SK-N-SH treated with all-trans-retinoic acid at 6 μM for 48 hours (cell line): ENCODE data around the gene MRPS34.

Source experiments
- ATAC-seq: fragments of 200-7000 bp; cut with Tn5 transposase; 3 replicates; pipeline ENCODE4 v1.9.1; 2020; ENCODE audit warnings: mild to moderate bottlenecking, moderate library complexity
- ARNTL ChIP-seq: fragments of 450-650 bp; formaldehyde crosslinking; IDR thresholded peaks from 2 replicates; pipeline ENCODE4 v1.5.0; 2020; ENCODE audit warnings: low read depth, mild to moderate bottlenecking, moderate library complexity, borderline replicate concordance
- CSDC2 ChIP-seq: fragments of 250-450 bp; sonication (Bioruptor Pico); IDR thresholded peaks from 2 replicates; pipeline ENCODE4 v1.5.0; 2020; ENCODE audit warnings: mild to moderate bottlenecking, moderate library complexity
- ESRRG ChIP-seq: fragments of 250-450 bp; sonication (Bioruptor Pico); IDR thresholded peaks from 2 replicates; pipeline ENCODE4 v1.6.1; 2021; ENCODE audit warnings: mild to moderate bottlenecking
- GLIS3 ChIP-seq: fragments of 250-450 bp; sonication (Bioruptor Pico); IDR thresholded peaks from 2 replicates; pipeline ENCODE4 v1.5.0; 2020; ENCODE audit warnings: mild to moderate bottlenecking, moderate library complexity
- ISL1 ChIP-seq: fragments of 250-450 bp; sonication (Bioruptor Pico); IDR thresholded peaks from 2 replicates; pipeline ENCODE4 v2.1.2; 2022; ENCODE audit warnings: mild to moderate bottlenecking, moderate library complexity
- OSR1 ChIP-seq: fragments of 250-450 bp; sonication (Bioruptor Pico); IDR thresholded peaks from 2 replicates; pipeline ENCODE4 v1.8.0; 2022; ENCODE audit warnings: moderate library complexity, mild to moderate bottlenecking, inconsistent platforms
- PPARA ChIP-seq: fragments of 250-450 bp; sonication (Bioruptor Pico); IDR thresholded peaks from 2 replicates; pipeline ENCODE4 v1.5.0; 2020; ENCODE audit warnings: mild to moderate bottlenecking, borderline replicate concordance
- RARB ChIP-seq: fragments of 250-450 bp; sonication (Bioruptor Pico); IDR thresholded peaks from 2 replicates; pipeline ENCODE4 v1.8.0; 2021; ENCODE audit warnings: mild to moderate bottlenecking, moderate library complexity
- SNAI2 ChIP-seq: fragments of 250-450 bp; sonication (Bioruptor Pico); IDR thresholded peaks from 2 replicates; pipeline ENCODE4 v1.5.0; 2020; ENCODE audit warnings: mild to moderate bottlenecking, moderate library complexity
- TCF4 ChIP-seq: fragments of 250-450 bp; sonication (Bioruptor Pico); IDR thresholded peaks from 2 replicates; pipeline ENCODE4 v1.8.0; 2021; ENCODE audit warnings: mild to moderate bottlenecking, moderate library complexity, borderline replicate concordance
- TOX ChIP-seq: fragments of 250-450 bp; sonication (Bioruptor Pico); IDR thresholded peaks from 2 replicates; pipeline ENCODE4 v1.8.0; 2021; ENCODE audit warnings: mild to moderate bottlenecking, moderate library complexity, borderline replicate concordance
- ZC3H10 ChIP-seq: fragments of 250-450 bp; sonication (Bioruptor Pico); IDR thresholded peaks from 2 replicates; pipeline ENCODE4 v1.5.1; 2021; ENCODE audit warnings: mild to moderate bottlenecking, moderate library complexity
- ZFP3 ChIP-seq: fragments of 250-450 bp; sonication (Bioruptor Pico); IDR thresholded peaks from 2 replicates; pipeline ENCODE4 v1.5.0; 2020; ENCODE audit warnings: mild to moderate bottlenecking, moderate library complexity
- ZFP30 ChIP-seq: fragments of 450-650 bp; formaldehyde crosslinking; IDR thresholded peaks from 2 replicates; pipeline ENCODE4 v1.5.0; 2022; ENCODE audit warnings: mild to moderate bottlenecking, moderate library complexity
- ZNF565 ChIP-seq: fragments of 450-650 bp; formaldehyde crosslinking; conservative IDR thresholded peaks from 2 replicates; pipeline ENCODE4 v1.5.0; 2020; ENCODE audit warnings: low read depth, mild to moderate bottlenecking, moderate library complexity
- ZNF70 ChIP-seq: fragments of 450-650 bp; formaldehyde crosslinking; IDR thresholded peaks from 2 replicates; pipeline ENCODE4 v1.5.0; 2020; ENCODE audit warnings: mild to moderate bottlenecking, moderate library complexity
- ZNF8 ChIP-seq: fragments of 450-650 bp; formaldehyde crosslinking; IDR thresholded peaks from 2 replicates; pipeline ENCODE4 v1.5.0; 2020; ENCODE audit warnings: mild to moderate bottlenecking, moderate library complexity
- TF ChIP-seq, protein P1 (sequence below): fragments of 250-450 bp; sonication (Bioruptor Pico); IDR thresholded peaks from 2 replicates; pipeline ENCODE4 v1.5.0; 2020; ENCODE audit warnings: mild to moderate bottlenecking, moderate library complexity
- TF ChIP-seq, protein P2 (sequence below): fragments of 250-450 bp; sonication (Bioruptor Pico); IDR thresholded peaks from 2 replicates; pipeline ENCODE4 v1.5.1; 2021; ENCODE audit warnings: mild to moderate bottlenecking, moderate library complexity
- TF ChIP-seq, protein P3 (sequence below): fragments of 250-450 bp; sonication (Bioruptor Pico); IDR thresholded peaks from 2 replicates; pipeline ENCODE4 v1.8.0; 2020; ENCODE audit warnings: mild to moderate bottlenecking, moderate library complexity, borderline replicate concordance
- TF ChIP-seq, protein P4 (sequence below): fragments of 250-450 bp; sonication (Bioruptor Pico); IDR thresholded peaks from 2 replicates; pipeline ENCODE4 v1.5.1; 2020; ENCODE audit warnings: low read depth, mild to moderate bottlenecking, moderate library complexity

The MRPS34 gene

DNA sequence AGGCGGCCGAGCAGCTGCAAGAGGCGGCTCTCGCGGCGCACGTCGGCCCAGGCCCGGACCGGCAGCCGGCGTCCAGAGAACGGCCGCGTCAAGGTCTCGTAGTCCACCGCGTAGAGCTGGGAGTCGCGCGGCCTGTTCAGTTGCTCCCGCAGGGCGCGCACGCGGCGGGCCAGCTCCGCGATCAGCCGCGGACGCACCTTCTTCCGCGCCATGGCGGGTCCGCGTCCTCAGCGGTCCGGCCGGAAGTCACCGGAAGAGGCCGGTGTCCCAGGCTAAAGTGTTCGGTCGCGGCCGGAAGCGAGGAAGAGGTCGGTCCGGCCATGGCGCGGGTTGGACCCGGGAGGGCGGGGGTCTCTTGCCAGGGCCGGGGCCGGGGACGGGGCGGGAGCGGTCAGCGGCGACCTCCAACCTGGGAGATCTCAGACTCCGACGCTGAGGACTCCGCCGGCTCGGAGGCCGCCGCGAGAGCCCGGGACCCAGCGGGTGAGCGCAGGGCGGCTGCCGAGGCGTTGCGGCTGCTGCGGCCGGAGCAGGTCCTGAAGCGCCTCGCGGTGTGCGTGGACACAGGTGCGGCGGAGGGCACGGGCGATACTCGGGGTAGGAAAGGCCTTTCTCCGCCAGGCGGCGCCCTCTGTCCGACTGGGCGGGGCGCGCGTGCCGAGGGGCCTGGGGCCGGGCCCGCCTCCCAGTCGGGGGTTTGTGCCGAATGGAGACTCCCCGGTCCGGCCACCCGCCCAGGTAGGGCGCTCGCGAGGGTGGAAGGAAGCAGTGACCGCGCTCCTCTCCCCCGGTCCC lies at the start of gene MRPS34:
Gene MRPS34, minus strand, starts transcription at position 227 of the 795 bp plus-strand sequence. Its CDS starts 15 bp downstream, at position 212.
- TF ChIP-seq TOX (no peak), ZFP3 (CRISPR knock-in tag) (peak; percentile 23; the same call in 1 of the 2 replicates)
- TF ChIP-seq, protein P1, sequence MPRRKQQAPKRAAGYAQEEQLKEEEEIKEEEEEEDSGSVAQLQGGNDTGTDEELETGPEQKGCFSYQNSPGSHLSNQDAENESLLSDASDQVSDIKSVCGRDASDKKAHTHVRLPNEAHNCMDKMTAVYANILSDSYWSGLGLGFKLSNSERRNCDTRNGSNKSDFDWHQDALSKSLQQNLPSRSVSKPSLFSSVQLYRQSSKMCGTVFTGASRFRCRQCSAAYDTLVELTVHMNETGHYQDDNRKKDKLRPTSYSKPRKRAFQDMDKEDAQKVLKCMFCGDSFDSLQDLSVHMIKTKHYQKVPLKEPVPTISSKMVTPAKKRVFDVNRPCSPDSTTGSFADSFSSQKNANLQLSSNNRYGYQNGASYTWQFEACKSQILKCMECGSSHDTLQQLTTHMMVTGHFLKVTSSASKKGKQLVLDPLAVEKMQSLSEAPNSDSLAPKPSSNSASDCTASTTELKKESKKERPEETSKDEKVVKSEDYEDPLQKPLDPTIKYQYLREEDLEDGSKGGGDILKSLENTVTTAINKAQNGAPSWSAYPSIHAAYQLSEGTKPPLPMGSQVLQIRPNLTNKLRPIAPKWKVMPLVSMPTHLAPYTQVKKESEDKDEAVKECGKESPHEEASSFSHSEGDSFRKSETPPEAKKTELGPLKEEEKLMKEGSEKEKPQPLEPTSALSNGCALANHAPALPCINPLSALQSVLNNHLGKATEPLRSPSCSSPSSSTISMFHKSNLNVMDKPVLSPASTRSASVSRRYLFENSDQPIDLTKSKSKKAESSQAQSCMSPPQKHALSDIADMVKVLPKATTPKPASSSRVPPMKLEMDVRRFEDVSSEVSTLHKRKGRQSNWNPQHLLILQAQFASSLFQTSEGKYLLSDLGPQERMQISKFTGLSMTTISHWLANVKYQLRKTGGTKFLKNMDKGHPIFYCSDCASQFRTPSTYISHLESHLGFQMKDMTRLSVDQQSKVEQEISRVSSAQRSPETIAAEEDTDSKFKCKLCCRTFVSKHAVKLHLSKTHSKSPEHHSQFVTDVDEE (CRISPR knock-in tag) = 0 out of 2 replicates have a peak, but pooled peaks have one; percentile 10
- ATAC-seq = peak; percentile 62

DNA sequence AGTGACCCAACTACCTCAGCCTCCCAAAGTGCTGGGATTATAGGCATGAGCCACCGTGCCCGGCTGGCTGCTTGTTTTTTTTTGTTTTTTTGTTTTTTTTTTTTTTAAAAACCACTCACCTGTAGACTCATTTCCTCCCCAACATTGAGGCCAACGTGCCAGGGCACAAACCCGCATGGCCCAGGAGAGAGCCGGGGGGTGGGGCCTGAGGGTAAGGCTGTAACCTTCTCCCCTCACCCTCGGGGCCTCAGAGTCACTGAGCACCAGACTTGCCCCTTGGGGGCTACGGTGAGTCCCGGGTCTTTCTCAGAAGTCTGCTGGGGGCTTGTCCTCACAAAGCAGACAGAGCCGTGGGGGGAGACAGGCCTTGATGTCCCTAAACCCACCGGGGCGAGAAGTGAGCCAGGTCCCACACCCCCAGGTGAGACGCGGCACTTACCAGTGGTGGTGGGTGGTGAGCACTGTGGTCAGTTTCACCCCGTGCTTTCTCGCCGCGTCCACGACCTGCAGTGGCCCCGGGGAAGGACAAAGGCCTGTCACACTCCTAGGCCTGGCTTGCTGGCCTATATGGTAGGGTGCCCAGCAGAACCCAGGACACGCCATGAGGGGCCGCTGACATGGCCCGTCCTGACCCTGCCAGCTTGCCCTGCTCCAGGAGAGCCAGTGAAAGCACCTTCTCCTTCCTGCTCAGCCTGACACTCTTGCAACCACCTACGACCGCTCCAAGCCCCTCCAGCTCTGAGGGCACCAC lies 49.1 kb upstream of the MRPS34 start:
- ATAC-seq = no peak
- TF ChIP-seq ZNF565 (CRISPR knock-in tag) (no peak), TCF4 (no peak), ISL1 (no peak), PPARA (CRISPR knock-in tag) (no peak), ESRRG (CRISPR knock-in tag) (no peak), SNAI2 (CRISPR knock-in tag) (no peak), ZFP3 (CRISPR knock-in tag) (no peak), RARB (no peak), ZNF70 (CRISPR knock-in tag) (no peak), GLIS3 (CRISPR knock-in tag) (no peak), TOX (no peak), ZC3H10 (CRISPR knock-in tag) (no peak), CSDC2 (CRISPR knock-in tag) (no peak), OSR1 (CRISPR knock-in tag) (no peak)
- TF ChIP-seq, protein P2, sequence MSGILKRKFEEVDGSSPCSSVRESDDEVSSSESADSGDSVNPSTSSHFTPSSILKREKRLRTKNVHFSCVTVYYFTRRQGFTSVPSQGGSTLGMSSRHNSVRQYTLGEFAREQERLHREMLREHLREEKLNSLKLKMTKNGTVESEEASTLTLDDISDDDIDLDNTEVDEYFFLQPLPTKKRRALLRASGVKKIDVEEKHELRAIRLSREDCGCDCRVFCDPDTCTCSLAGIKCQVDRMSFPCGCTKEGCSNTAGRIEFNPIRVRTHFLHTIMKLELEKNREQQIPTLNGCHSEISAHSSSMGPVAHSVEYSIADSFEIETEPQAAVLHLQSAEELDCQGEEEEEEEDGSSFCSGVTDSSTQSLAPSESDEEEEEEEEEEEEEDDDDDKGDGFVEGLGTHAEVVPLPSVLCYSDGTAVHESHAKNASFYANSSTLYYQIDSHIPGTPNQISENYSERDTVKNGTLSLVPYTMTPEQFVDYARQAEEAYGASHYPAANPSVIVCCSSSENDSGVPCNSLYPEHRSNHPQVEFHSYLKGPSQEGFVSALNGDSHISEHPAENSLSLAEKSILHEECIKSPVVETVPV (CRISPR knock-in tag) = no peak
- TF ChIP-seq, protein P3, sequence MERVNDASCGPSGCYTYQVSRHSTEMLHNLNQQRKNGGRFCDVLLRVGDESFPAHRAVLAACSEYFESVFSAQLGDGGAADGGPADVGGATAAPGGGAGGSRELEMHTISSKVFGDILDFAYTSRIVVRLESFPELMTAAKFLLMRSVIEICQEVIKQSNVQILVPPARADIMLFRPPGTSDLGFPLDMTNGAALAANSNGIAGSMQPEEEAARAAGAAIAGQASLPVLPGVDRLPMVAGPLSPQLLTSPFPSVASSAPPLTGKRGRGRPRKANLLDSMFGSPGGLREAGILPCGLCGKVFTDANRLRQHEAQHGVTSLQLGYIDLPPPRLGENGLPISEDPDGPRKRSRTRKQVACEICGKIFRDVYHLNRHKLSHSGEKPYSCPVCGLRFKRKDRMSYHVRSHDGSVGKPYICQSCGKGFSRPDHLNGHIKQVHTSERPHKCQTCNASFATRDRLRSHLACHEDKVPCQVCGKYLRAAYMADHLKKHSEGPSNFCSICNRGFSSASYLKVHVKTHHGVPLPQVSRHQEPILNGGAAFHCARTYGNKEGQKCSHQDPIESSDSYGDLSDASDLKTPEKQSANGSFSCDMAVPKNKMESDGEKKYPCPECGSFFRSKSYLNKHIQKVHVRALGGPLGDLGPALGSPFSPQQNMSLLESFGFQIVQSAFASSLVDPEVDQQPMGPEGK (CRISPR knock-in tag) = no peak
- TF ChIP-seq, protein P4, sequence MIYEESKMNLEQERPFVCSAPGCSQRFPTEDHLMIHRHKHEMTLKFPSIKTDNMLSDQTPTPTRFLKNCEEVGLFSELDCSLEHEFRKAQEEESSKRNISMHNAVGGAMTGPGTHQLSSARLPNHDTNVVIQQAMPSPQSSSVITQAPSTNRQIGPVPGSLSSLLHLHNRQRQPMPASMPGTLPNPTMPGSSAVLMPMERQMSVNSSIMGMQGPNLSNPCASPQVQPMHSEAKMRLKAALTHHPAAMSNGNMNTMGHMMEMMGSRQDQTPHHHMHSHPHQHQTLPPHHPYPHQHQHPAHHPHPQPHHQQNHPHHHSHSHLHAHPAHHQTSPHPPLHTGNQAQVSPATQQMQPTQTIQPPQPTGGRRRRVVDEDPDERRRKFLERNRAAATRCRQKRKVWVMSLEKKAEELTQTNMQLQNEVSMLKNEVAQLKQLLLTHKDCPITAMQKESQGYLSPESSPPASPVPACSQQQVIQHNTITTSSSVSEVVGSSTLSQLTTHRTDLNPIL (CRISPR knock-in tag) = no peak
- TF ChIP-seq, protein P1 (CRISPR knock-in tag) = no peak
- TF ChIP-seq, all 23 proteins: peak for 0

DNA sequence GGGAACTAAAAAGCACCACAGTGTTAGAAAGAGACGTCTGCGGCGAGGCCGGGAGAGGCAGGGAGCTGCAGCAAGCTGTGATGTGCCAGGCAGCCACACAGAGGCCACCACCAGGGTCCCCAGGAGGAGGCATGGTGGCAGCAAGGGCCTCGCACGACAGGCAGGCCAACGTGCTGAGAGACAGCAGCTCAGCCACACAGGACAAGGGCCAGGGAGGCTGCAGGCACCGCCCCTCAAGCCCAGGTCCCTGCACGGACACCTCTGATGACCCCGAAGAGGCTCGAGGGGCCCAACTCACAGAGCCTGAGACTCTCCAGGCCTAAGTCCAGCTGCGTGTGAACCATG lies 48.0 kb upstream of the MRPS34 start:
- ATAC-seq = no peak
- TF ChIP-seq GLIS3 (CRISPR knock-in tag) (no peak), ZFP3 (CRISPR knock-in tag) (no peak), ZFP30 (no peak), TOX (no peak), ZNF8 (no peak), ARNTL (CRISPR knock-in tag) (no peak), CSDC2 (CRISPR knock-in tag) (no peak), TCF4 (no peak), RARB (no peak), ZNF70 (CRISPR knock-in tag) (no peak), ISL1 (no peak), PPARA (CRISPR knock-in tag) (no peak)
- TF ChIP-seq, protein P3 (CRISPR knock-in tag) = no peak
- TF ChIP-seq, protein P2 (CRISPR knock-in tag) = no peak
